ENCODE results near the gene TAGLN2.
A peak's percentile ranks its signal among the peaks of the same experiment; 100 is the strongest.

Gene TAGLN2

DNA sequence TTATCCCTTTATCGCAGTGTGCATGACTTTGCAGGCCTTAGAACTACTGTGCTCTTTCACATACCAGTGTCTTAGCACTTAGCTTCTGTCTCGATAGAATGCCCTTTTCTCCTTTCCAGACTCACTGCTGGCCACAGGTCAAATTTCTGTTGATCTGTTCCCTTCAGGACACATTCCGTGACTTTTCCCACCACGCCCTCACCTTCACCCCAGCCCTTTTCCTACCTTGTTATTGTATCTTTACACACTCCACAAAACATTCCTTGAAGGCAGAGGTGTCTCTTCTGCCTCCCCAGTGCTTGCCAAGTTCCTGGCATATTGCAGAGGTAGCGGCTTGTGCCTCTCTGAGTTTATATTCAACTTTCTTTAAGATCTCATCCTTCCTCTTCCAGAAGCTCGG, 23.8 kb upstream of the TAGLN2 start:
- DNase-seq, result no peak

DNA sequence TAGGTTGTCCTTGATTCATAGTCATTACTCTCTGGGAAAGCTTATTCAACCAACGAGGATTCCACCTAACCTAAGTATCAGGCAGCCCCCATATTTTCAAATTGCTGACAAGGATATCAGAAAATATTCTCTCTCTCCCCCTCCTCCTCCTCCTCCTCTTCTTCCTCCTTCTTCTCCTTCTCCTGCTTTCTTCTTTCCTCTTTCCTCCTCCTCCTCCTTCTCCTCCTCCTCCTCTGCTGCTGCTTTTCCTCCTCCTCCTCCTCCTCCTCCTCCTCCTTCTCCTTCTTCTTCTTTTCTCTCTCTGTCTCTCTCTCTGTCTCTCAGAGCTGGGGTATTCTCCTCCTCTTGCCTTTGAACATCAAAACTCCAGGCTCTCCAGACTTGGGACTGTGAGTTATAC, 22.6 kb upstream of the TAGLN2 start:
- no peak for DNase-seq

GRCh38 chr1:159946242-159947187, 21.2 kb upstream of the TAGLN2 start:
- DNase-seq, result no peak

DNA sequence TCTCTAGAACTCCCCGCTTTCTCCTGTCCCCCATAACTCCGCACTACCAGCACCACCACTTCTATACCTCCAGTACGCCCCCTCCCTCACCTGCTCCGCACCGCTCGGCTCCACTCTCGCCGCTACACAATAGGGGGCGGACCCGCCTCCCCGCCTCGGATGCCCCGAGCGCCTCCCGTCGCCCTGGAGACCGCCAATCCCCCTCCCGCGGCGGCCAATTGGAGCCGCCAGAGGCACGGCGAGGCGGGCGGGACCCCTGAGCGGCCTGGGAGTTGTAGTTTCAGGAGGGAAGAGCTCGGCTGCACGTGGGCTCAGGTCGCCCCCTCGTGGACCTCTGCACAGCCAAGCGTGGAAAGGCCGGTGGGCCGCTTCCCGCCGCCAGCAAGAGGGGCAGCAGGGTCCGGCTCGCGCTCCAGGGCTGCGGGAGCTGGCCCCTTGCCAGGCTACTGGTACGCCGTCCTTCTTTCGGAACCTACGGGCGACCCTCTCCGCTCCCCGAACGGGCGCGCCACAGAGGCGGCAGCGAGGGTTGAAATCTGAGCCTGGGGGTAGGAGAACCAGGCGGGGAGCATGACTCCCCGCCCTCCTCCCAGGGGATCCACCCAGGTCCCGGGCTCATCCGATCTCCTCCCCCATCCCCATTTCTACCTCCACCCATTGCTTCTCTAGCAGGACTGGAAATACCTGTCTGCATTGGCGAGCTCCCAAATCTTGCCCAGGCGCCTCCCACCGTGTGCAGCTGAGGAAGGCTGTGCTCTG, 20.4 kb upstream of the TAGLN2 start, which contains the start of gene IGSF9:
Gene IGSF9, minus strand, starts transcription at position 131 of the 759 bp plus-strand sequence. CDS start 2,159 bp downstream, outside the sequence.
- peak; percentile 79 to 84 for DNase-seq

GRCh38 chr1:159944623-159945455, 19.5 kb upstream of the TAGLN2 start:
- DNase-seq, result no peak

DNA sequence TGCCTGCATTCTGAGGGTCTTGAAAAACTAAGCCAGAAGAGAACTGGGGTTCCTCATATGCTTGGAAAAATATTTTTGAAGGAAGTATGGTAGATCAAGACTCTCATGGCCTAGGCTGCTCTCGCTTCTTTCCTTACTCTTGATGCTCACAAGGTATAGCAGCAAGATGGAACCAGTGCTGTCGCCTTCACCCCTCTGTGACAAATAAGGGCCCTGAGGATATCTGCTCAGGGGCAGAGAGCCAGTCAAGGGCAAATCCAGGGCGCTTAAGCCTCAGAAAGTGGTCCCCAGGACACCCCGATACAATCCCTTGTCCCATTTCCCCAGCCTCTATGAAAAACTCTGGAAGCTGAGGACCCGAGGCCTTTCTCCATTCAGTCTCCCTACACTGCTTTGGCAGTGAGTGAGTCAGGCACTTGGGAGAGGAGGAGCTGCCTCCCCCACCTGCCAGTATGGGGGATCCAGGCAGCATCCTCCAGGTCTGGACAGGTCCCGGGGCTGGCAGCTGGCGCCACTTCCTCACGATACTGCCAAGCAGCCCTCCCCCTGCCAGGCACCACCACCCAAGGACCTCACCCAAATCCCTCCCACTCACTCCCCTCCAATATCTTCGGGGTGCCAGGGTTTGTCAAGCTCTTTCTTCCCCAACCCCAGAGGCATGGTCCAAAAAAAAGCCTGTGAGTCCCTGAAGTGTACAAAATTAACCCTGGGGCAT, 18.8 kb upstream of the TAGLN2 start:
- no peak for DNase-seq

- no peak for DNase-seq
Observed at GRCh38 chr1:159943278-159943640, 18.0 kb upstream of the TAGLN2 start.

GRCh38 chr1:159942632-159943277, 17.4 kb upstream of the TAGLN2 start:
- no peak for DNase-seq

DNA sequence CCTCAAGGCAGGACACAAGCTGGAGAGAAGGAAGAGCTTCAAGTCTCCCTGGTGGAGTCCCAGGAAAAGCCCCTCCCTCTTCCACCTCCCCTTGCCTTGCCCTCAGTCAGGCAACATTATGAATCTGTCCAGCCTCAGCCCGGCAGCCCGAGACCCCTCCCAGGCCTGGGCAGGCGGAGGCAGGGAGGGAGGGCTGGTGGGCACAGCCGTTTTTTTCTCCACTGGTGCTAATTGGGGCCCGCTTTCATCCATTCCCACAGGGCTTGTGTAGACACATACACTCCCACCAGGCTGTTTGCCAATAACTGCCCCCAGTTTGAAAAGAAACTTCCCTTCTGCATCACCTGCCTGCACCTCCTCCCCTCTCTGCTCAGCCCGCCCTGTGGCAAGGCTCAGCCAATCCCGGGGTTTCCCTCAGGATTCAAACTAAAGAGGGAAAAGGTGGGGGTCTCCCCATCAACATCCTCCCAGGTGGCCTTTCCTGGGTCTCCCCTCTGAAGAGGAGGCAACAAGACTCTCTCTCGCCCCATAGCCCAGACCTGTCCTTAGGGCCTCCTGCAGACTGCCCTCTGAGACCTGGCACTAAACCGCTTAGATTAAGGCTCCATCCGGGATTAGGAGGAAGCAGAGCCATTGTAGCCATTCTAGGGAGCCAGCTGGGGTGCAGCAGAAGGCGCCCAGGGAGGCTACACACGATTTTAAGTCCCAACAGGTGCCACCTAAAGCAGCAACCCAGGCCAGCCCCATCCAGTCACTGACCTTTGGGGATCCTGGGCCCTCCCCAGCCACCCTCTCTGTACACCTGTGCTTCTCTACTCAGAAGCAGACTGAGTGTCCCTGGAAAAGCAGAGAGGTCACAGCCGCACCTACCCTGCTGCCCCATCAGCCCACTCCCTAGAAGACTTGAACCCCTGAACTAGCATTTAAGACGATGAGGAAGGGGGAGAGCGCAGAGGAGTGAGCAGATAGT, 16.6 kb upstream of the TAGLN2 start:
- DNase-seq, result no peak

DNA sequence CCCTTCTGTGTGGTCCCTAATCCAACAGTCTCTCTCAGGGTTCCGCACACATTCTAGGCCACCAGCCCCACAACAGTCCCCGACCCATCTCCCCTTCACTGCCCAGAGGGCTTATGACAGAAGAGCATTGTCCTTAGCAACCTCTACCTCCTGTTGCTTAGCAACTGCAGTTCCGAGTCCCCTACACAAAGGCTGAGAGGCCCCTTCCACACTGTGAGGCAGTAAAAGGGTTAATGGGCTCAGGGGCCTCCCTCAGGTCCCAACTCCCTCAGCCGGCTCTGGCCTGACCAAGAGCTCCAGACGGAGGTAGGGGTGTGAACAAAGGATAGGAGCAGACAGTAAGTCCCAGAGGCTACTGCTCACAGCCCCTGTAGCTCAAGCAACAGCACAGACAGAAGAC, 15.8 kb upstream of the TAGLN2 start:
- DNase-seq, result no peak

DNA sequence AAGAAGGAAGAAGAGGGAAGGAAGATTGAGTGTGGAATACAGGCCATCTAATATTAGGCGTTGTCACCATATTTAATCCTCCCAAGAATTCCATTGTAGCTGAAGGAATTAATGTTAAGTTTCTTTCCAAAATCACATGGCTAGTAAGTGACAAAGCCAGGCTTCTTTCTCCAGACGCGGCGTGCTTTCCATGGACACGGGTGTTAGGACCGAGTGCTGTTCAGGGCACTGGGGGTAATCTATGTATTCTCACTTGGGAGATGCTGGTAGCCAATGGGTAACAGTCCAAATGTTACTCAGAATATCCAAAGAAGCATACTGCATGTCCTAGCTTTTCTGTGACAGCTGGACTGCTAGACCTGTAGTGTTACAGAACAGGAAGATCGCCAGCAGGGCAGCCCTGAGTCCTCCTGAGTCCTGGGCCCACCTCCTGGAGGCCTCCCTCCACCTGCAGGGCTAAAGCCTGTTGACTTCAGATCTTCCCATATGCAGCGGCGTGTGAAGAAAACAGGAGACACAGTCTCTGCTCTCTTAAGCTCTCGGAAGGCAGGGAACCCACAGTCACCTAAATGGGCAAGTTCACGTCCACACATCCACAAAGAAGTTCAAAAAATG, 14.8 kb upstream of the TAGLN2 start:
- no peak for DNase-seq

- DNase-seq, result no peak
Observed at GRCh38 chr1:159939678-159940002, 14.3 kb upstream of the TAGLN2 start.

GRCh38 chr1:159938905-159939677, 13.8 kb upstream of the TAGLN2 start:
- DNase-seq, result no peak

GRCh38 chr1:159938211-159938852, 13.0 kb upstream of the TAGLN2 start:
- no peak for DNase-seq

GRCh38 chr1:159937054-159937750, 11.9 kb upstream of the TAGLN2 start:
- peak in 1 of 2 donors; percentile 31 for DNase-seq

DNA sequence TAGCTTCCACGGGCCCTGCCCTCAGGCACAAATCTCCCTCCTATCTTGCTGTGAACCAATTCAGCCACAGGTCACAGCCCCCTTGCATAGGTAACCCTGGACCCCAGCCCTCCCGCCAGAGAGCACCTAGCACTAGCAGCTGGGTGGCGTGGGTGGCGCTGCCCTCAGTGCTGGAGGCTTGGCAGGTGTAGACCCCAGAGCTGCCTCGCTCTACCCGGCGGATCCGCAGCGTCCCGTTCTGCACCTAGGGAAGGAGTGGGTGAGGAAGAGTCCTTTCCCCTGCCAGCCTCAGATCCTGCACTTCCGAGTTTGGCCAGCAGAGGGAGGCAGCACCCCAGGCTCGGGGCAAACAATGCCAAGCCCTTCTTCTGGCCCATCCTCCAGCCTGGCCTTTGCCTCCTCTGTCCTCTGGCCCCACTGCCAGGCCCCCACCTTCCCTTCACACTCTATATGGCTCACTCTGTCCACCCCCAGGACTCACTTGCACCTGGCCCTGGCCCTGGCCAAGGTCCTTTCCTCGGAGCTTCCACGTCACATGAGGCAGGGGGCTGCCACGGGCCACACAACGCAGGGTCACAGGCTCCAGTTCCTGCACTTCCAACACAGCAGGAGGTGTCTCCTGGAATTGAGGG, 11.1 kb upstream of the TAGLN2 start:
- DNase-seq, result peak; percentile 73 to 82

DNA sequence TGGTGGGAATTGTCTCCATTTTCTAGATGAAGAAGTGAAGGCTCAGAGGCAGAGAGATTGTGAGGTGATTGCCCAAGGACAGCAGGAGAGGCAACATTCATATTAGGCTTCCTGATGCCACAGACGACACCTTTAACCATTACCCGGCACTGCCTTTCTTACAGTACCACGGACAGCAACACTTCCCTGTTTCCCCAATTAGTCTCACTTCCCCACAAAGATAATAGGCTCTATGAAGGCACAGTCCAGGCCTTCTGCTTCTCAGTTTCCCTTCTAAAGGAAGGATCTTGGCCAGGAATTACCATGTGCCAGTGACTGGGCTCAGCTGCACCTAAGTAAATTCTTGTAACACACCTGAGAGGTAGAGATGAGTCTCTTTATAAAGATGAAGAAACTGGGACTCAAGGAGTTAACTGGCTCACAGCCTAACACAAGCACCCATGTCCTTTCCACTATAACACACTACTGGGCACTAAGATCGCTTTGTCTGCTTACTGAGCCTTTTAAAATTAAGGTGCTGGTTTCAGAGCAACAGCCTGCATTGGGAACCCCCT, 10.5 kb upstream of the TAGLN2 start:
- no peak for DNase-seq
